ENCODE results near the gene MEG3.
"Not testable (repeated sequence)": the region's sequence is repeated elsewhere in the genome, so short reads cannot be mapped to it uniquely, and the experiment has no call there.

MEG3 gene

GRCh38 chr14:100789460-100790417 lies 36.2 kb upstream of the MEG3 start:
- no peak for DNase-seq

- no peak for DNase-seq
Measured at GRCh38 chr14:100790502-100791347, 35.2 kb upstream of the MEG3 start.

- no peak for DNase-seq
Measured at GRCh38 chr14:100791348-100791735, 34.6 kb upstream of the MEG3 start.

GRCh38 chr14:100791995-100792394 lies 33.9 kb upstream of the MEG3 start:
- DNase-seq: no peak

- no peak for DNase-seq
Measured at GRCh38 chr14:100796946-100797345, 29.0 kb upstream of the MEG3 start.

- no peak for DNase-seq
Measured at GRCh38 chr14:100800041-100800440, 25.9 kb upstream of the MEG3 start.

GRCh38 chr14:100801433-100801832 lies 24.5 kb upstream of the MEG3 start:
- DNase-seq: not testable (repeated sequence)

- no peak for DNase-seq
Measured at GRCh38 chr14:100802179-100802578, 23.7 kb upstream of the MEG3 start.

GRCh38 chr14:100802766-100803165 lies 23.2 kb upstream of the MEG3 start:
- DNase-seq: no peak

GRCh38 chr14:100803226-100803625 lies 22.7 kb upstream of the MEG3 start:
- no peak for DNase-seq

- DNase-seq: no peak
Measured at GRCh38 chr14:100803676-100804075, 22.2 kb upstream of the MEG3 start.

GRCh38 chr14:100804138-100804537 lies 21.8 kb upstream of the MEG3 start:
- no peak for DNase-seq

GRCh38 chr14:100804558-100805309 lies 21.2 kb upstream of the MEG3 start:
- DNase-seq: no peak

GRCh38 chr14:100806386-100806785 lies 19.5 kb upstream of the MEG3 start:
- DNase-seq: no peak

- DNase-seq: no peak
Measured at GRCh38 chr14:100807496-100807895, 18.4 kb upstream of the MEG3 start.

- no peak for DNase-seq
Measured at GRCh38 chr14:100807979-100808734, 17.8 kb upstream of the MEG3 start.

GRCh38 chr14:100810435-100810834 lies 15.5 kb upstream of the MEG3 start:
- DNase-seq: no peak

- no peak for DNase-seq
Measured at GRCh38 chr14:100810861-100811461, 15.0 kb upstream of the MEG3 start.

- DNase-seq: no peak
Measured at GRCh38 chr14:100813291-100813690, 12.6 kb upstream of the MEG3 start.

GRCh38 chr14:100815478-100816285 lies 10.2 kb upstream of the MEG3 start:
- no peak for DNase-seq
